ENCODE results near the gene ZC3H18.

DNA sequence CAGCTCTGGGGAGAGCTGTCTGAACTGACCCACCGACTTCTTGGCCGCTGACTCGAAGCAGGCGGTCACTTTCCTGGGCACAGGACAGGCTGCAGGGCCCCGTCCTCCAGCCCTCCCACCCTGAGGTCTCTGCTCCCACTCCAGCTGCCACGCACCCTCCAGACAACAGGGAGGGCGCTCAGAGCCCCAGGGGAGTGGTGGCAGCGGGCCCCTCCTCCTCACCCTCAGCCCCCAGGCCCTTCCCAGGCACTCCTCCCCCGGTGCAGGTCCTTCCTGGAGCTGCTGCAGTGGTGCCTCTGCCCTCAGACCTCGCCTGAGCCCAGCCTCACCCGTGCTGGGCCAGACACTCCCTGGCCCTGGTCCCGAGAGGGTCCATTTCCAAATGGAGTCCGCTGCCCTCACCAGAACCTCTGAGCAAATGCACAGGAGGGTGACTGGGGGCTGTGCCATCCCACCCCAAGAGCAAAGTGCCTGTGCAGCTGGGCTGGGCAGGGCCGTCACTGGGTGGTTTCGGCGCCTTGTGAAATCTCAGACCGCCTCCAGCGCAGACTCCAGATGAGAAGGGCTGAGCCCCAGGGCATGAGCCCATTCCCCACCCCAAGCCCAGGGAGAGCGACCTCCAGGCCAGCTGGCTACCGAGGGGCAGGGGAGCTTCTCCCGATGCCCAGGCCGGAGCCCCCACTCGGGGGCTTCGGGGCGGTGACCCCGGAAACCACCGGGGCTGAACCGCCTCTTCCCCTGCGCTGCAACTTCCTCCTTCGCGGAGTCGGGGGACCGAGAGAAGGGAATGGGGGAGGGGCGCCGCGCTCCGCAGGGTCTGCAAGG, 79.9 kb downstream of the ZC3H18 start:
- no peak for TF ChIP-seq EZH2 (IDR thresholded peaks at IDR 0.05; ENCODE audit: low read length, missing control alignments)
- TF ChIP-seq, protein P1, sequence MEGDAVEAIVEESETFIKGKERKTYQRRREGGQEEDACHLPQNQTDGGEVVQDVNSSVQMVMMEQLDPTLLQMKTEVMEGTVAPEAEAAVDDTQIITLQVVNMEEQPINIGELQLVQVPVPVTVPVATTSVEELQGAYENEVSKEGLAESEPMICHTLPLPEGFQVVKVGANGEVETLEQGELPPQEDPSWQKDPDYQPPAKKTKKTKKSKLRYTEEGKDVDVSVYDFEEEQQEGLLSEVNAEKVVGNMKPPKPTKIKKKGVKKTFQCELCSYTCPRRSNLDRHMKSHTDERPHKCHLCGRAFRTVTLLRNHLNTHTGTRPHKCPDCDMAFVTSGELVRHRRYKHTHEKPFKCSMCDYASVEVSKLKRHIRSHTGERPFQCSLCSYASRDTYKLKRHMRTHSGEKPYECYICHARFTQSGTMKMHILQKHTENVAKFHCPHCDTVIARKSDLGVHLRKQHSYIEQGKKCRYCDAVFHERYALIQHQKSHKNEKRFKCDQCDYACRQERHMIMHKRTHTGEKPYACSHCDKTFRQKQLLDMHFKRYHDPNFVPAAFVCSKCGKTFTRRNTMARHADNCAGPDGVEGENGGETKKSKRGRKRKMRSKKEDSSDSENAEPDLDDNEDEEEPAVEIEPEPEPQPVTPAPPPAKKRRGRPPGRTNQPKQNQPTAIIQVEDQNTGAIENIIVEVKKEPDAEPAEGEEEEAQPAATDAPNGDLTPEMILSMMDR (conservative IDR thresholded peaks at IDR 0.05 in 1 of 2, IDR thresholded peaks at IDR 0.05 in 1 of 2; ENCODE audit: low read depth in 1 of 2, low read length in 2 of 2) = no peak
